Vagina (tissue), 2 donors: Measurements from ENCODE around the gene LRRC10B. TPM values are rescaled to one million over a fixed set of nuclear protein-coding genes. Genes with fewer than 3 reads are reported as not detected.

Experiments used
- DNase-seq, 2 donors: peaks; one replicate each; pipeline ENCODE4 v3.0.0-alpha.2; 2017; ENCODE audit errors: extremely low spot score in 2 of 2
- H3K27ac ChIP-seq: fragments of 200-600 bp; sonication (generic); one replicate; pipeline ENCODE4 v1.5.1; 2019
- H3K27me3 ChIP-seq: fragments of 200-600 bp; sonication (generic); one replicate; pipeline ENCODE4 v1.5.1; 2019
- H3K36me3 ChIP-seq, 2 donors: fragments of 200-600 bp; sonication (generic); one replicate each; pipeline ENCODE4 v1.5.1; 2017 to 2019
- H3K4me1 ChIP-seq: fragments of 200-600 bp; sonication (generic); one replicate; pipeline ENCODE4 v1.5.1; 2019
- H3K4me3 ChIP-seq, 2 donors: fragments of 200-600 bp; sonication (generic); 1 replicate in 1 of 2; 2 replicates in 1 of 2; pipeline ENCODE4 v1.5.1; 2016 to 2019
- H3K9me3 ChIP-seq: fragments of 200-600 bp; sonication (generic); one replicate; pipeline ENCODE4 v1.5.1; 2019
- POLR2A ChIP-seq, 2 donors: fragments of 450-650 bp; IDR thresholded peaks; one replicate each; pipeline ENCODE4 v1.6.1; 2017; ENCODE audit warnings: antibody characterized with exemption in 2 of 2, mild to moderate bottlenecking in 2 of 2, moderate library complexity in 2 of 2
- POLR2AphosphoS5 ChIP-seq, 2 donors: sonication (generic); formaldehyde crosslinking; IDR thresholded peaks; one replicate each; pipeline ENCODE4 v1.9.0; 2017; ENCODE audit warnings: antibody characterized with exemption in 2 of 2, mild to moderate bottlenecking in 2 of 2, low read depth in 1 of 2; ENCODE audit not compliant: insufficient read depth in 1 of 2
- intact Hi-C: fragments of 100-400 bp; cut with DNase I; formaldehyde crosslinking; loops from one replicate; pipeline ENCODE4 v1.15.1; 2023
- total RNA-seq: library from RNA; depleted of rRNA; stranded (reverse); fragments of >200 nt; gene quantifications from one replicate; pipeline ENCODE4 v1.2.3, GENCODE V29; 2016
- TF ChIP-seq, protein P1 (sequence below), 3 experiments: fragments of 450-650 bp in 2 of 3; fragments of 200-600 bp in 1 of 3; sonication (generic) in 1 of 3; IDR thresholded peaks; one replicate each; pipeline ENCODE4 v1.5.1; 2017 to 2019; ENCODE audit warnings: antibody characterized with exemption in 3 of 3, mild to moderate bottlenecking in 2 of 3, moderate library complexity in 2 of 3

Gene LRRC10B
- total RNA-seq, 1 donor from 2014 or later: 0.74 TPM

DNA sequence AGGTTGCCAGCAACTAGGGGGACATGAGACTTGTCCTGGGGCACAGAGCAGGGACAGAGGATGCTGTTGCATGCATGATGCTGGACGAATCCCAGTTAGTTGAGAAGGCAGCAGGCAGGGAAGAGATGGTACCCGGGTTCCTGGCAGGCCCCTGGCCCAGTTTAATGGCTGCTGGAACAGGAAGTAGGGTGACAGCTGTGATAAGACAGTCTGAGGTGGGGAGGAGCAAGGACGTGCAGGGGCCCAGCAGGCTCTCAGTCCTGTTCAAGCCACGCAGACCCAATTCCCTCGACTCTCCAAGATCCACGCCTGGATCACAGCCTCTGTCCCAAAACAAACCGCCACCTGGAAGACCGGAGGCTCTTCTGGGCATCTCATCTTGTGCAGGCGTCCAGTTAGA is 32.0 kb downstream of the LRRC10B start:
- H3K9me3 ChIP-seq: no peaks in the 10 kb centered on the region
- no peaks in the 10 kb centered on the region for H3K4me1 ChIP-seq
- no peaks in the 10 kb centered on the region for H3K36me3 ChIP-seq
- TF ChIP-seq, protein P1, sequence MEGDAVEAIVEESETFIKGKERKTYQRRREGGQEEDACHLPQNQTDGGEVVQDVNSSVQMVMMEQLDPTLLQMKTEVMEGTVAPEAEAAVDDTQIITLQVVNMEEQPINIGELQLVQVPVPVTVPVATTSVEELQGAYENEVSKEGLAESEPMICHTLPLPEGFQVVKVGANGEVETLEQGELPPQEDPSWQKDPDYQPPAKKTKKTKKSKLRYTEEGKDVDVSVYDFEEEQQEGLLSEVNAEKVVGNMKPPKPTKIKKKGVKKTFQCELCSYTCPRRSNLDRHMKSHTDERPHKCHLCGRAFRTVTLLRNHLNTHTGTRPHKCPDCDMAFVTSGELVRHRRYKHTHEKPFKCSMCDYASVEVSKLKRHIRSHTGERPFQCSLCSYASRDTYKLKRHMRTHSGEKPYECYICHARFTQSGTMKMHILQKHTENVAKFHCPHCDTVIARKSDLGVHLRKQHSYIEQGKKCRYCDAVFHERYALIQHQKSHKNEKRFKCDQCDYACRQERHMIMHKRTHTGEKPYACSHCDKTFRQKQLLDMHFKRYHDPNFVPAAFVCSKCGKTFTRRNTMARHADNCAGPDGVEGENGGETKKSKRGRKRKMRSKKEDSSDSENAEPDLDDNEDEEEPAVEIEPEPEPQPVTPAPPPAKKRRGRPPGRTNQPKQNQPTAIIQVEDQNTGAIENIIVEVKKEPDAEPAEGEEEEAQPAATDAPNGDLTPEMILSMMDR (IDR thresholded peaks at IDR 0.05): no peak
- no peaks in the 10 kb centered on the region for H3K27me3 ChIP-seq
- H3K27ac ChIP-seq: no peak overlapping the region
- no peak for DNase-seq
- no peak overlapping the region for H3K4me3 ChIP-seq
- intact Hi-C loops: no loop called here

- Histone ChIP-seq H3K27me3 (no peaks in the 10 kb centered on the region), H3K4me1 (no peaks in the 10 kb centered on the region), H3K27ac (no peak overlapping the region), H3K9me3 (no peaks in the 10 kb centered on the region), H3K4me3 (no peak overlapping the region), H3K36me3 (no peaks in the 10 kb centered on the region)
- no peak for DNase-seq
- TF ChIP-seq, protein P1 (IDR thresholded peaks at IDR 0.05): no peak
- TF ChIP-seq POLR2A (IDR thresholded peaks at IDR 0.05) (no peak), POLR2AphosphoS5 (IDR thresholded peaks at IDR 0.05; ENCODE audit: insufficient read depth in 1 of 2, low read depth in 1 of 2) (no peak)
- intact Hi-C loops: no loop called here
Measured at GRCh38 chr11:61541598-61541997, 33.0 kb downstream of the LRRC10B start.

- intact Hi-C loops: no loop called here
- H3K27me3 ChIP-seq: no peaks in the 10 kb centered on the region
- H3K4me3 ChIP-seq: no peak overlapping the region
- DNase-seq: no peak
- no peaks in the 10 kb centered on the region for H3K9me3 ChIP-seq
- no peak overlapping the region for H3K27ac ChIP-seq
- H3K4me1 ChIP-seq: no peaks in the 10 kb centered on the region
- H3K36me3 ChIP-seq: no peaks in the 10 kb centered on the region
- TF ChIP-seq POLR2A (IDR thresholded peaks at IDR 0.05) (no peak), POLR2AphosphoS5 (IDR thresholded peaks at IDR 0.05; ENCODE audit: insufficient read depth in 1 of 2, low read depth in 1 of 2) (no peak)
- TF ChIP-seq, protein P1 (IDR thresholded peaks at IDR 0.05): no peak
Measured at GRCh38 chr11:61542024-61542461, 33.5 kb downstream of the LRRC10B start.

DNA sequence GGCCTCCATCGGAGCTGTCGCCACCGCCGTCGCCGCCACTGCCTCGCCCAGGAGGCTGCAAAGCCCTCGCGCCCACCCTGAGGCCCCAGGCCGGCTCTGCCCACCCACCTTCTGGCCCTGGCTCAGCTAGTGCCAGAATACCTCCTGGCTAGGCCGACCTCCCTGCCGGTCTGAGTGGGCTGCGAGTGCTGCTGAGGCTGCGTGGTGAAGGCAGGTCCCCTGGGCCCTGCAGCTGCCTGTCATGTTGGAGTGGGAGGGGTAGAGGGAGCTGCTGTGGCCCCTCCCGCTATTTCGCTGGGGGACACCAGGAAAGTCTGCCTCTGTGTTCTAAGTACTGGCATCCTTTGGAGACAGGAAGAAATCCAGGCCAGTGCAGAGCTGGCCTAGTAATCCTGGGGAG is 34.2 kb downstream of the LRRC10B start:
- Histone ChIP-seq H3K36me3 (no peaks in the 10 kb centered on the region), H3K4me3 (no peak overlapping the region), H3K4me1 (no peaks in the 10 kb centered on the region), H3K27me3 (no peaks in the 10 kb centered on the region), H3K9me3 (no peaks in the 10 kb centered on the region), H3K27ac (no peak overlapping the region)
- TF ChIP-seq POLR2AphosphoS5 (IDR thresholded peaks at IDR 0.05; ENCODE audit: insufficient read depth in 1 of 2, low read depth in 1 of 2) (no peak), POLR2A (IDR thresholded peaks at IDR 0.05) (no peak)
- TF ChIP-seq, protein P1 (IDR thresholded peaks at IDR 0.05): no peak
- no peak for DNase-seq
- intact Hi-C loops: no loop called here

DNA sequence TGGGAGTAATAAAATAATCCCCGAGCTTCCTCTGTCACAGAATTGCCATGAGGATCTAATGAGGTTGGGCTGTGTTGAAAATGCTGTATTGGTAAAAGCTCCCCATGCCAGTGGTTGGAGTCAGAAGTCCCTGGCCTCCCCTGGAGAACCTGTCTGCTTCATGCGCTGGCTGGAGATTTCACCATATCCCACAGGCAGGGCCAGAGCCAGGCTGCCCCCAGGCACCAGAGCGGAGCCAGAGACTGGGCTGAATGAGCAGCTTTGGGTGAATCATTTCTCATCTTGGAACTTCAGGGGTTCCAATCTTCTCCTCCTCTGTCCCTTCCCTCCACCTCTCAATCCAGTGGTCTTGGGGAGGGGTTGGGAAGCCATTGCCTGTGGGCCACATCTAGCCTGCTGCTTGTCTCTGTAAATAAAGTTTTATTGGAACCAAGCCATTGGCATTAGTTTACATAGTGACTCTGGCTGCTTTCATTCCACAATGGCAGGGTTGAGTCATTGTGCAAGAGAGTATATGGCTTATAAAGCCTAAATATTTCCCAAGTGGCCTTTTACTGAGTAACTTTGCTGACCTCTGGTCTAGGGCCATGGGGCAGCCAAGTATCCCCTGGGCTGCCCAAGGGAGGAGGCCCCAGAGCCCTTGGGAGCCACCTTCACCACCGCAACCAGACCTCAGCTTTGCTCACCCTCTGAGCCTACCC is 35.2 kb downstream of the LRRC10B start:
- intact Hi-C loops: no loop called here
- Histone ChIP-seq H3K9me3 (no peaks in the 10 kb centered on the region), H3K4me1 (no peaks in the 10 kb centered on the region), H3K36me3 (no peaks in the 10 kb centered on the region), H3K27me3 (no peaks in the 10 kb centered on the region), H3K27ac (no peak overlapping the region), H3K4me3 (no peak overlapping the region)
- TF ChIP-seq POLR2AphosphoS5 (IDR thresholded peaks at IDR 0.05; ENCODE audit: insufficient read depth in 1 of 2, low read depth in 1 of 2): no peak
- no peak for DNase-seq
